HG03095 (cell line): Measurements from ENCODE around the gene FAT1.
"Not testable (repeated sequence)": the region's sequence is repeated elsewhere in the genome, so short reads cannot be mapped to it uniquely, and the experiment has no call there.

ENCODE experiments used
- ATAC-seq: cut with Tn5 transposase; IDR thresholded peaks from one replicate; pipeline ENCODE4 v1.9.1; 2021; ENCODE audit warnings: moderate library complexity; ENCODE audit not compliant: unreplicated experiment

FAT1 gene

GRCh38 chr4:186723292-186724057 is at the start of gene FAT1:
Gene FAT1 (minus strand): TSS chr4:186723856. CDS start chr4:186709827, 14,029 bp downstream.
- no peak for ATAC-seq

DNA sequence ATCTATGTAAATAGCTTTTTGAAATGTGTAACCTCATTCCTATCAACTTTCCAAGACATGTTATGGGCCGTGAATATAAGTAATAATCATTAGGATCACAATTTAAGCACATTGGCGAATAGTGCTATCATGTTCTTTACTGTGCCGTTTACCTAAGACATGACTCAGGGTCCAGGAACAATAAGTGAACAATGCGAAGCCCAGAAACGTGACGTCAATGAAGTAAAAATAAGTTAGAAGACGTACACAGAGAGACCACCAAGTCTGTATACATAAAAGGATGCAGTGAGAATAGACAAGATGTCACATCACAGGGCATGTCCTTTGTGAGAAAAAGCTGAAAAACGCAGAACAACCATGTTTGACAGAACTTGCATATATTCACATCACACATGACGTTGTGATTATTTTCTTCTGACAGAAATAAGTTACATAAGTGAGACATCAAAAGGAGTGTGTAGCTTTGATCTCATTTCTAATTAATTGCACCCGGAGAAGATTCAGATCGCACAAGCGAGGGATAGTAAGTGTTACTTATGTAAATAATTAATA is 49.4 kb upstream of the FAT1 start:
- ATAC-seq = no peak

- ATAC-seq = no peak
Measured at GRCh38 chr4:186771624-186772023, 48.0 kb upstream of the FAT1 start.

- ATAC-seq = no peak
Measured at GRCh38 chr4:186770481-186771175, 47.0 kb upstream of the FAT1 start.

DNA sequence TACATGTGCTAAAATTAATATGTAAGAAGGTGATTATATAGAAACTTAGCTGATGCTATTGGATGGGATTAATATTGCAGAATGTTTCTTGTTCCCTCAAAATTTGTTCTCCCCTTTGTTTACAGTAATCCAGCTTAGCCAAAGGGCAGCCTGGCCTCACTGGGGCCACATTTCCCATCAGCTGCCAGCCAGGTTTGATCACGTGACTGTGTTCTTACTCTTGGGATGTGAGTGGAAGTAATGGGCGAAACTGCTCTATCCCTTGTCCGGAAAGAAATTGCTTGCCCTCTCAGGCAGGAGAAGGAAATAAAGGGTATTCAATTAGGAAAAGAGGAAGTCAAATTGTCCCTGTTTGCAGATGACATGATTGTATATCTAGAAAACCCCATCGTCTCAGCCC is 44.1 kb upstream of the FAT1 start:
- ATAC-seq = no peak

DNA sequence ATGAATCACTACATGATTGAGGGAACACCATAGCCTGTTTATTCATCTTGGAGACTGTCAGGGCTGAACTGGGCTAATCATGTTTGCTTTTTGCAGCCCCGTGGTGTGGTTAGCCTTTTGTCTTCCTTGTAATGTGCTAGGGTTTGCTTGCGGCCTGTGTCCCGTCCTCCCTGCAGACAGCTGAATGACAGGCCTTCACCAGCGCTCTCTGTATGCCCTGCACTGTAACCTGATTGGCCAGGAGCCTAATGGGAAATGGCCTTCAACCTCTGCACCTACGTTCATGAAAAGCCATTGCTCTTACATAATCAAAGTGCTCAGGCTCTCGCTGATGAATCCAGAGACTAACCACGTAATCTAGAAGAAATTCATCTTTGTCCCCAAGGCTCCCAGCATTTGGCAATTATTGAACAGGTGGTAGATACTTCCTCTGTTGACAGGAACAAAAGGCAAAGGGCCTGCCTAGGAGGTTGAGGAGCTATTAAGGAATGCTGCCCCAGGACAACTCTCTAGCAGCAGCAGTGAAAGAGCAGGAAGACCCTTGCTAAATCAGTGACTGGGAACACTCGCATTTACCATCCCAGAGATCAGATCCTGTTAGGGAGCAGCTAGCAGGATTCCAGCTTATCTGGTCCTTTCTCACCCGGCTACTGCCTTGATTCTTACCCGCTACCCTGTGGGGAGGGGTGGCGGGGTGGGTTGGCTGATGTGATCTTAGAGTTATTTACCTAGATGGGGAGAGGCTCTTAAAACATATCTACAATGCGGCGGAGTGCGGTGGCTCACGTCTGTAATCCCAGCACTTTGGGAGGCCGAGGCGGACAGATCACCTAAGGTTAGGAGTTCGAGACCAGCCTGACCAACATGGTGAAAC is 42.3 kb upstream of the FAT1 start:
- no peak for ATAC-seq

GRCh38 chr4:186765138-186765537 is 41.5 kb upstream of the FAT1 start:
- ATAC-seq = no peak

DNA sequence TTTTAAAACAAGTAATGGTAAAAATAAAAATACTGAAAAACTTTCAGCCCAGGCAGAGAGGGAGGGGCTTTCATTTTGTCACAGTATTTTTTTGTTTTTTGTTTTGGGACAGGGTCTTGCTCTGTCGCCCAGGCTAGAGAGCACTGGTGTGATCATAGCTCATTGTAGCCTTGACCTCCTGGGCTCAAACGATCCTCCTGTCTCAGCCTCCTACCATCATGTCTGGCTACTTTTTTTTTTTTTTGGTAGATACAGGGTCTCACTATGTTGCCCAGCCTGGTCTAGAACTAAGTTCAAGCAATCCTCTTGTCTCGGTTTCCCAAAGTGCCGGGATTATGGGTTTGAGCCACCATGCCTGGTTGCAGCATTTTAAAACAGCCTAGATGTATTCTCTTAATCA is 40.8 kb upstream of the FAT1 start:
- no peak for ATAC-seq

- ATAC-seq = no peak
Measured at GRCh38 chr4:186762865-186763264, 39.2 kb upstream of the FAT1 start.

GRCh38 chr4:186762361-186762760 is 38.7 kb upstream of the FAT1 start:
- no peak for ATAC-seq

- ATAC-seq = not testable (repeated sequence)
Measured at GRCh38 chr4:186761956-186762355, 38.3 kb upstream of the FAT1 start.

DNA sequence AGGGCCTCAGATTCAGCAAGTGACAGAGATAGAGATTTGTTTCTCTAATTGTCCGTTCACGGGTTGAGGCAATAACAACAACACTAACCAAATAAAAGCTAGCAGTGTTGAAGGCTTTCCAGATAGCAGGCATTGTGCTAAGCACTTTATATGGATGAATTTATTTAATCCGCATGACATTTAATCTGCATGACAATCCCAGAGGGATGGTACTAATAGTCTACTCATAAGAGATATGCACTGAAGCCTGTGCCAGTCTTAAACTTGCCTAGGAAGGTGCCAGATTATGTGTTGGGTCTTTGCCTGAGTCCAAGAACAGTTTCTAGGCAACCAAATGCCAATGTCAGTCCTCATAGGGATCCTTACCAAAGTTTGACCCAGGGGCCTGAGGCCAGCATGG is 37.7 kb upstream of the FAT1 start:
- ATAC-seq = no peak

- no peak for ATAC-seq
Measured at GRCh38 chr4:186760576-186760975, 36.9 kb upstream of the FAT1 start.

GRCh38 chr4:186759990-186760389 is 36.3 kb upstream of the FAT1 start:
- no peak for ATAC-seq

DNA sequence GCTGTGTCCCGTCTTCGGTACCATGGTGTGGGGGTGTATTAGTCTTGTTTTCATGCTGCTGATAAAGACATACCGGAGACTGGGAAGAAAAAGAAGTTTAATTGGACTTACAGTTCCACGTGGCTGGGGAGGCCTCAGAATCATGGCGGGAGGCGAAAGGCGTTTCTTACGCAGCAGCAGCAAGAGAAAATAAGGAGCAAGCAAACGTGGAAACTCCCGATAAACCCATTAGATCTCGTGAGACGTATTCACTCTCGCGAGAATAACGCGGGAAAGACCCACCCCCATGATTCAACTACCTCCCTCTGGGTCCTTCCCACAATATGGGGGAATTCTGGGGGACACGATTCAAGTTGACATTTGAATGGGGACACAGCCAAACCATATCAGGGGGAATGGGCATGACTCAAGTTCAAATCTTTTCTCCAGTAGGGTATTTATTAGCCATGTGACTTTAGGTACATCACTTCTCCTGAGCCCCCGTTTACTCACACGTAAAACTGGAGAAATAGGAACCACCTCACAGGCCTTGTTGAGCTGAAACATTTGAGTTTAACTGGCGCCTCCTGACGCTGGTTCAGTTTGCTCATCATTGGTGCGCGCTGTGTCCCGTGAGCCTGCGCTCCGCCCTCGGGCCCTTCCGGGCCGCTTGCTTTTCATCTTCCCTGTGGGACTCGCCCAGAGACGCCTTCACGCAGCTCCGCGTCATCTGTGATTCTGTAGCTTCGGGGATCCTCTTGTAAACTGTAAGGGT is 35.5 kb upstream of the FAT1 start:
- ATAC-seq = no peak

DNA sequence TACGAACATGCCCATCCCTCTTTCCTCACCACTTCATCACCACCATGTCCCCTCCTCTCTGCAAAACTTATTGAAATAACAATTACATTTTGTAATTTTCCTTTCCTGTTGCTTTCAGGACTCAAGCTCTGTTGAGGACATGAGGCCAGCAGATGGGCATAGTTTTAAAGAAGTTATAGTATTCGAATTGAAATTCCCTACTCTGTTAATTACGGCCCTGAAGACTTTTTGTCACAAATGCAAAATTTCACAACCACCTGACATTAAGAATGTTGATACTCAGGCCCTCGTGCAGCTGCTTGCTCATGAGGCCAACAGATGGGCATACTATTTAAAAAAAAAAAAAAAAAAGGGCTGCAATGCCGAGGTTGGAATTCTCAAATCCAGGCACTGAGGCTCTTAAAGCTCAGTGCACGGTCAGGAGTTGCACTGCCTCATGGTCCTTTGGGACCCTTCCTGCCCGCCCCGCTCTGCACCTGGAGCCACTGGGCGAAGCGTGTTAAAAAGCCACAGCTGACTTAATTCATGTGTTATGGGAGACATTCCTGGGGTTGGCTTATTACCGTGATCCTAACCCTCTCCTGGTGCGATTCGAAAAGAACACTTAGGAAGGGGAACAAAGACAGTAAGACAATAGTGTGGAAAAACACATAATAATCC is 34.2 kb upstream of the FAT1 start:
- no peak for ATAC-seq

DNA sequence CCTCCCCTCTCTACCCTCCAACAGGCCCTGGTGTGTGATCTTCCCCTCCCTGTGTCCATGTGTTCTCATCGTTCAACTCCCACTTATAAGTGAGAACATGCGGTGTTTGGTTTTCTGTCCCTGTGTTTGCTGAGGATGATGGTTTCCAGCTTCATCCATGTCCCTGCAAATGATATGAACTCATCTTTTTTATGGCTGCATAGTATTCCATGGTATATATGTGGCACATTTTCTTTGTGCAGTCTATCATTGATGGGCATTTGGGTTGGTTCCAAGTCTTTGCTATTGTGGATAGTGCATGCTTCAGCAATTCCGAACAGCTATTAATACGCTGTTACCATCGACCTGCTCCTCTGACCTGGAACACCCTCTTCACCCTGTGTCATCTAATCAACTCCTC is 32.9 kb upstream of the FAT1 start:
- ATAC-seq = not testable (repeated sequence)

DNA sequence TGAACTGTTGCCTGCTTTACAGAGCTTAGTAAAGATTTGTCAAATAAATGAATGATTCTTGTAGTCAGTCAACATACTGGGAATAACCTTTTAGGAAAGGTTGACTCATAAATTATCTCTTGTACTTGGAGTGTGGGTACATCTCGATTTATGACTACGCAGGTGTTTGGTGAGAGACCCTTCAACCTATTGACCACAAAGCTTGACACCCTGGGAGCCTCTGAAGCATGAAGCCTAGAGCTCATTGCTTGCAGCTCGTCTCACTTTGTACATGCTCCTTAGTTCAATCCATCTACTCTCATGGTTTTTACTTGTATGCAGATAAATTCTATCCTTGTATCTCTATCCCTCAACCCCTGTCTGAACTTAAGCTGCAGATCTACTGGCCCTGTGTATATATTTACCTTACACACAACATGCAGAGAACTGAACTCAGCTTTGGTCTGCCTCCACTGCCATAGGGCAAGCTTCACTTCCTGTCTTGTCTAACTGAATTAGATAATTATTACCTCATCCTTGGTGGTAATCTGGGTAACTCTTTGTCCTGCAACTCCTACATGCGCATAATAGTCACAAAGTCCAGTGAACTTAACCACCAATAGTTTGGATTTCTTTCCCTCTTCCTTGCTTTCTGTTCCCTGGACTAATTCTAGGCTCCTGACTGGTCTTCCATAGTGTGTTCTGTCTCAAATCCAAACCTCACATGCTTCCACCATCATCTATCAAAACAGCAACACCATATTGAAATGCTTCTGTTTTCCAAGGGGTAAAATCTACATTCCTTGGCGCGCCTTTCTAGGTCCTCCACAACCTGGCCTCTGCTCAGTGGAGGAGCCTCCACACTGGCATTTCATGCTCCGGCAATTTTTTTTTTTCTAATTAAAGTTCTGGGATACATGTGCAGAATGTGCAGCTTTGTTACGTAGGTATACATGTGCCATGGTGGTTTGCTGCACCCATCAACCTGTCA is 32.2 kb upstream of the FAT1 start:
- no peak for ATAC-seq

DNA sequence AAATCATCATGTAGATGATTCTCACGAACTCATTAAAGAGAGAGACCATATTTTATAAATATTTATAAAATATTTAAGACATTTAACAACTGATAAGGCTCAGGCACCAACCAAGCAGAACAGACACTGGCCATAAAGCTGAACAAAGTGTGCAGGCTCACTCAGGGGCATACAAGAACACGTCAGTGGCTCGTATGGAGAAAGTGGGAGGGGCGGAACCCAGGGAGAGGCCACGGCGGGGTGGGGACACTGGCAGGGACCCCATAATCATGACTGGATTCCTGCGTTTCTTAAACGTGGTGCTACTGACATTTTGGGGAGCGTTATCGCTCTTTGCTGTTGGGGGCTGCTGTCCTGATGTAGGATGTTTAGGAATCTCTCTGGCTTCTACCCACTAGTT is 31.3 kb upstream of the FAT1 start:
- ATAC-seq = no peak
